DND-41 (cell line): Measurements from ENCODE around the gene KRTAP20-2.

Experiments used
- ATAC-seq: fragments of 200-7000 bp; cut with Tn5 transposase; 3 replicates; pipeline ENCODE4 v1.9.1; 2021; ENCODE audit warnings: low read depth; ENCODE audit not compliant: insufficient read depth
- DNase-seq: peaks from one replicate; pipeline ENCODE4 v3.0.0-alpha.2; 2020
- H2AFZ ChIP-seq: 2 replicates; pipeline ENCODE4 v1.6.0; 2012; ENCODE audit warnings: low read depth, low read length
- H3K27ac ChIP-seq: 2 replicates; pipeline ENCODE4 v1.5.1; 2012; ENCODE audit warnings: low read length, inconsistent platforms
- H3K27me3 ChIP-seq: fragments of 200-600 bp; sonication (generic); 2 replicates; pipeline ENCODE4 v1.6.0; 2012; ENCODE audit warnings: low read length, mild to moderate bottlenecking, inconsistent platforms; ENCODE audit not compliant: insufficient read depth, poor library complexity
- H3K36me3 ChIP-seq: 2 replicates; pipeline ENCODE4 v1.5.1; 2012; ENCODE audit warnings: low read length, inconsistent platforms; ENCODE audit not compliant: insufficient read depth
- H3K4me1 ChIP-seq: 2 replicates; pipeline ENCODE4 v1.5.1; 2012; ENCODE audit warnings: mild to moderate bottlenecking, low read length; ENCODE audit not compliant: insufficient read depth
- H3K4me2 ChIP-seq: 2 replicates; pipeline ENCODE4 v1.6.0; 2012; ENCODE audit warnings: mild to moderate bottlenecking, moderate library complexity, low read length, inconsistent platforms; ENCODE audit not compliant: insufficient read depth
- H3K4me3 ChIP-seq, 2 experiments: fragments of 200-600 bp in 1 of 2; shearing (Covaris generic) in 1 of 2; 2 replicates each; pipeline ENCODE4 v1.5.1; 2012 to 2016; ENCODE audit warnings: inconsistent platforms in 2 of 2, low read length in 2 of 2, mild to moderate bottlenecking in 2 of 2, low read depth in 1 of 2, moderate library complexity in 1 of 2
- H3K79me2 ChIP-seq: 2 replicates; pipeline ENCODE4 v1.6.0; 2012; ENCODE audit warnings: low read length, inconsistent platforms; ENCODE audit not compliant: insufficient read depth
- H3K9ac ChIP-seq: 2 replicates; pipeline ENCODE4 v1.6.0; 2012; ENCODE audit warnings: low read depth, mild to moderate bottlenecking, inconsistent platforms, low read length, moderate library complexity
- H3K9me3 ChIP-seq: 2 replicates; pipeline ENCODE4 v1.5.1; 2012; ENCODE audit warnings: low read length, moderate library complexity, mild to moderate bottlenecking, inconsistent platforms; ENCODE audit not compliant: insufficient read depth, severe bottlenecking
- H4K20me1 ChIP-seq: 2 replicates; pipeline ENCODE4 v1.6.0; 2012; ENCODE audit warnings: low read length; ENCODE audit not compliant: insufficient read depth
- CTCF ChIP-seq: IDR thresholded peaks from 2 replicates; pipeline ENCODE4 v1.5.1; 2012; ENCODE audit warnings: borderline replicate concordance, low read length, moderate library complexity, mild to moderate bottlenecking; ENCODE audit not compliant: poor library complexity, severe bottlenecking; ENCODE audit errors: extremely low read depth
- EZH2 ChIP-seq: IDR thresholded peaks from 3 replicates; pipeline ENCODE4 v1.6.1; 2012; ENCODE audit warnings: borderline replicate concordance, low read depth, mild to moderate bottlenecking, moderate library complexity, low read length, inconsistent platforms; ENCODE audit not compliant: severe bottlenecking

KRTAP20-2 gene

GRCh38 chr21:30668776-30669175, 33.8 kb downstream of the KRTAP20-2 start:
- ATAC-seq (no peak), DNase-seq (no peak)
- Histone ChIP-seq H2AFZ (no peak overlapping the region), H3K9me3 (no peaks in the 10 kb centered on the region), H3K27me3 (no peaks in the 10 kb centered on the region), H3K9ac (no peak overlapping the region), H3K4me1 (no peaks in the 10 kb centered on the region), H3K36me3 (no peaks in the 10 kb centered on the region), H3K27ac (no peak overlapping the region), H4K20me1 (no peaks in the 10 kb centered on the region), H3K4me3 (no peak overlapping the region), H3K79me2 (no peaks in the 10 kb centered on the region), H3K4me2 (no peak overlapping the region)
- TF ChIP-seq EZH2 (no peak), CTCF (no peak)

GRCh38 chr21:30672985-30673650, 38.1 kb downstream of the KRTAP20-2 start:
- Histone ChIP-seq H2AFZ (no peak overlapping the region), H3K27me3 (no peaks in the 10 kb centered on the region), H3K27ac (no peak overlapping the region), H4K20me1 (no peaks in the 10 kb centered on the region), H3K79me2 (no peaks in the 10 kb centered on the region), H3K9me3 (no peaks in the 10 kb centered on the region), H3K4me3 (no peak overlapping the region), H3K4me2 (no peak overlapping the region), H3K9ac (no peak overlapping the region), H3K4me1 (no peaks in the 10 kb centered on the region), H3K36me3 (no peaks in the 10 kb centered on the region)
- ATAC-seq (no peak), DNase-seq (no peak)
- TF ChIP-seq EZH2: no peak
- TF ChIP-seq CTCF: no peak

GRCh38 chr21:30674312-30674711, 39.3 kb downstream of the KRTAP20-2 start:
- Histone ChIP-seq H3K4me2 (no peak overlapping the region), H3K27me3 (no peaks in the 10 kb centered on the region), H3K9ac (no peak overlapping the region), H3K36me3 (no peaks in the 10 kb centered on the region), H3K27ac (no peak overlapping the region), H3K4me3 (no peak overlapping the region), H3K9me3 (no peaks in the 10 kb centered on the region), H3K79me2 (no peaks in the 10 kb centered on the region), H4K20me1 (no peaks in the 10 kb centered on the region), H2AFZ (no peak overlapping the region), H3K4me1 (no peaks in the 10 kb centered on the region)
- DNase-seq (no peak), ATAC-seq (no peak)
- no peak for TF ChIP-seq EZH2
- no peak for TF ChIP-seq CTCF
